Tibial nerve (tissue), 4 donors: Measurements from ENCODE around the gene LMBR1.

Experiments used
- CTCF ChIP-seq, 5 experiments: fragments of 200-600 bp in 3 of 5; fragments of 450-650 bp in 2 of 5; sonication (generic) in 3 of 5; IDR thresholded peaks; one replicate each; pipeline ENCODE4 v1.5.1; 2016 to 2019; ENCODE audit warnings: antibody characterized with exemption in 5 of 5, mild to moderate bottlenecking in 3 of 5, moderate library complexity in 2 of 5
- EP300 ChIP-seq, 2 donors: sonication (generic); formaldehyde crosslinking; IDR thresholded peaks; one replicate each; pipeline ENCODE4 v1.6.1; 2017; ENCODE audit warnings: antibody characterized with exemption in 2 of 2, mild to moderate bottlenecking in 1 of 2

GRCh38 chr7:156746891-156747290 is 146.1 kb downstream of the LMBR1 start:
- TF ChIP-seq CTCF (IDR thresholded peaks at IDR 0.05) = no peak
- TF ChIP-seq EP300 (IDR thresholded peaks at IDR 0.05) = no peak
